Measurements from ENCODE around the gene GAB2. TPM values are rescaled to one million over a fixed set of nuclear protein-coding genes. Genes with fewer than 3 reads are reported as not detected.
A peak's percentile ranks its signal among the peaks of the same experiment; 100 is the strongest.

GAB2 gene
- polyA plus RNA-seq, 2 of the 4 experiments (the other 2 are of a cell fraction), result 2.8 to 4.7 TPM

DNA sequence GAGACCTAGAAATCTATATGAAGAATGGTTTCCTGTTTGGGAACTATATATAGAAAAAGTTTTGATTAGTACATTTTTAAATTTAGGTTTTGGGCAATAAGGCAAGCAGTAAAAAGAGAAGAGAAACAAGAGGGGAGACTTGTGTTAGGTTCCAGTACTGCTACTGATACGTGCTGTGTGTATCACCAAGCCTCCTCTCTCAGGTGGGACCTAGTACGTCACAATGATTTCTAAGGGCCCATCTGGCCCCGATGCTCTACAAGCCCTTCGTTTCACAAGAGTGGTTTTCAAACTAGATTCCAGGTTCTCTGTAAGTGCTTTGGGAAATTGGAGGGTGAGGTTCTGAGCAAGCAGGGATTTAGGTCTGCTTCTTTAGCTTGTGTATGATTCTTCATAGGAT, 189.7 kb downstream of the GAB2 start:
- Histone ChIP-seq H3K4me2 (no peak overlapping the region), H3K27ac (no peak overlapping the region), H3K4me3 (no peak overlapping the region), H3K9me3 (no peaks in the 10 kb centered on the region), H3K4me1 (no peaks in the 10 kb centered on the region)
- no peak for FAIRE-seq
- CTCF ChIA-PET, result interaction anchor here (0.6 to 3.4 kb wide), 18 partner anchors 9 to 359 kb away, joined by 3 to 39 read pairs (median 4); partner anchors contain the start of gene GAB2
- no peak for DNase-seq (ENCODE audit: low read depth in 1 of 2, low spot score in 1 of 2)
- TF ChIP-seq POLR2AphosphoS2 (conservative IDR thresholded peaks at IDR 0.05; ENCODE audit: low read length) (no peak), NFE2L2 (conservative IDR thresholded peaks at IDR 0.05; ENCODE audit: low read length) (no peak), EP300 (IDR thresholded peaks at IDR 0.05) (no peak), ZNF302 (CRISPR knock-in tag; IDR thresholded peaks at IDR 0.05) (no peak)
- POLR2A ChIA-PET, result interaction anchor here (0.8 to 1.0 kb wide), 2 partner anchors 88 to 189 kb away, joined by 3 to 10 read pairs; partner anchors contain the start of genes ALG8 and GAB2
- 80% methylated on average over 4 of the region's 4 CpGs for WGBS (ENCODE audit: missing lambda C conversion rate)
- peak in 1 of 2 experiments; percentile 19; a peak in 2 of 6 replicates for ATAC-seq

DNA sequence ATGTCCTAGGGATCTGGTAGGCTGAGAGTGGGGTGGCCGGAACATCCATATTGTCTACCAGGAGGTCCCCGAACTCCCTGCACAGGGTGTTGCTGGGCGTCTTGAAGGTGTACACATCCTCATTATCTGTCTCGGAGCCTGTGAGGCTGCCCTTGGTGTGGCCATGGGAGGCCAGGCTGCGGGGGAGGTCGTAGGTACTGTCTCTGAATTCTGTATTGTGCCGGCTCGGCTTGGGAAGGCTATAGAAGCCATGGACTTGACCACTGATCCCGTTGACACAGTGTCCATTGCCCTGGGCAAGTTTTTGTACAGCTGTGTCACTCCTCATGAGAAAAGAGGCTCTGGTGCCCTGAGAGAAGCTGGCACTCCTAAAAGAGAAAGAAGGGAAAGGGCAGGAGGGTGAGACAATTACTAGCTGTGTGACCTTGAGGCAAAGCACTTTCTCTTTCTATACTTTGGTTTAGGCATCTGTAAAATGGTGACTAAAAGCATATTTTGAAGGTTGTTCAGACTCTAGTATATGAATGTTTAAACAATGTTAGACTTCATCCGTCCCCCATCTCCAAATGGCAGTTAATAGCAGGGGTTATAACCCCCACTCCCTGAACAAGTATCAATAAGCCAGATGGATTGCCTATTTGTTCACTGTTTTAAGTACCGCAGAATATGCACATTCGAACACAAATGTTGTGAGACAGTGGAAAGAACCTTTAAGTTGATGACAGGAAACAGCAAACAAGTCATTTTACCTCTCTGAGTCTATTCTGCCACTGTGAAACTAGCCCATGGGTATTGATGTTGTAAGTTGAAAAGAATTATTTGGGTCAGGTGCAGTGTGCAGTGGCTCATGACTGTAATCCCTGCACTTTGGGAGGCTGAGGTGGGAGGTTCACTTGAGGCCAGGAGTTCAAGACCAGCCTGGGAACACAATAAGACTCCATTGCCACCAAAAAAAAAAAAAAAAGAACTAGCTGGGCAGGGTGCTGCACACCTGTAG, 190.6 kb downstream of the GAB2 start:
- Histone ChIP-seq H3K4me2 (no peak overlapping the region), H3K4me1 (no peaks in the 10 kb centered on the region), H3K4me3 (no peak overlapping the region), H3K27ac (no peak overlapping the region), H3K9me3 (no peaks in the 10 kb centered on the region)
- FAIRE-seq (no peak), ATAC-seq (no peak), DNase-seq (ENCODE audit: low read depth in 1 of 2, low spot score in 1 of 2) (no peak)
- no peak for TF ChIP-seq GATA3 (IDR thresholded peaks at IDR 0.05; ENCODE audit: borderline replicate concordance)
- TF ChIP-seq HOXB13 (CRISPR knock-in tag; IDR thresholded peaks at IDR 0.05; ENCODE audit: low read depth), result no peak
- TF ChIP-seq ZC3H11A (IDR thresholded peaks at IDR 0.05), result no peak
- TF ChIP-seq ZSCAN20 (CRISPR knock-in tag; IDR thresholded peaks at IDR 0.05), result no peak
- TF ChIP-seq EP300 (IDR thresholded peaks at IDR 0.05), result no peak
- TF ChIP-seq ZFP36 (IDR thresholded peaks at IDR 0.05; ENCODE audit: borderline replicate concordance, partially characterized antibody), result no peak
- 76% methylated on average over 12 of the region's 12 CpGs for WGBS (ENCODE audit: missing lambda C conversion rate)
- ChIA-PET POLR2A (interaction anchor here (1.0 kb wide), 1 partner anchor 190 kb away, joined by 10 read pairs; the partner anchor contains the start of gene GAB2), CTCF (interaction anchor here (1.1 to 3.4 kb wide), 6 partner anchors 8 to 338 kb away, joined by 3 to 39 read pairs (median 4); no protein-coding TSS in a partner anchor)

DNA sequence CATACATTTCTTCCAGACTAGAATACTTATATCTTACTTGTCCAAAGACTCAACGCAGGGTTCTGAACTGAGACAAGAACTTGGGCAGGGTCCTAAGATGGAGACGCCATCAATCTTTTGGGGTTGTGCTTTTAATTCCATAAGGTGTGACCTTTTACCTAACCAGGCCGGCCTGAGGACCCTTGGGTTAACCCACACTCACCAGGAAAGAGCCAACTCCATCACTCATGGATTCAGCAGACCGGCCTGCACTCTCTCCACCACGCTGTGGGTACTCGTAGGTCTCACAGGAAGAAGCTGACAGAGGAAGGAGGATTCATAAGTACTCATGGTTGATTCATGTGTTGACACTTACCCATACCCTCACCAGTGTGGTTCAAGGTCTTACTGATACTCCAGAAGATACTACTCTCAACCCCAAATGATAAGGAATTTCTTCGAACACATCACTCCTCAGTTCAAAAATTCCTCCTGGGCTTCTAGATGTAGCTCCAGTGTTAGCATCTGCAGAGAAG, 192.7 kb downstream of the GAB2 start:
- no peak overlapping the region for H3K4me2 ChIP-seq
- DNase-seq (ENCODE audit: low read depth in 1 of 2, low spot score in 1 of 2) (no peak), ATAC-seq (no peak), FAIRE-seq (no peak)
- no peaks in the 10 kb centered on the region for H3K9me3 ChIP-seq
- no peak overlapping the region for H3K4me3 ChIP-seq
- H3K4me1 ChIP-seq, result no peaks in the 10 kb centered on the region
- WGBS (ENCODE audit: missing lambda C conversion rate), result 81% methylated on average over 7 of the region's 7 CpGs
- no peak overlapping the region for H3K27ac ChIP-seq
- TF ChIP-seq, protein P1, sequence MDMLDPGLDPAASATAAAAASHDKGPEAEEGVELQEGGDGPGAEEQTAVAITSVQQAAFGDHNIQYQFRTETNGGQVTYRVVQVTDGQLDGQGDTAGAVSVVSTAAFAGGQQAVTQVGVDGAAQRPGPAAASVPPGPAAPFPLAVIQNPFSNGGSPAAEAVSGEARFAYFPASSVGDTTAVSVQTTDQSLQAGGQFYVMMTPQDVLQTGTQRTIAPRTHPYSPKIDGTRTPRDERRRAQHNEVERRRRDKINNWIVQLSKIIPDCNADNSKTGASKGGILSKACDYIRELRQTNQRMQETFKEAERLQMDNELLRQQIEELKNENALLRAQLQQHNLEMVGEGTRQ (IDR thresholded peaks at IDR 0.05), result no peak
- no peak for TF ChIP-seq JUNB (IDR thresholded peaks at IDR 0.05)
- no peak for TF ChIP-seq ZNF302 (CRISPR knock-in tag; IDR thresholded peaks at IDR 0.05)
- TF ChIP-seq RAD21 (conservative IDR thresholded peaks at IDR 0.05 in 1 of 2, IDR thresholded peaks at IDR 0.05 in 1 of 2), result no peak
- no peak for TF ChIP-seq EHMT2 (IDR thresholded peaks at IDR 0.05; ENCODE audit: low read depth)
- TF ChIP-seq, protein P2, sequence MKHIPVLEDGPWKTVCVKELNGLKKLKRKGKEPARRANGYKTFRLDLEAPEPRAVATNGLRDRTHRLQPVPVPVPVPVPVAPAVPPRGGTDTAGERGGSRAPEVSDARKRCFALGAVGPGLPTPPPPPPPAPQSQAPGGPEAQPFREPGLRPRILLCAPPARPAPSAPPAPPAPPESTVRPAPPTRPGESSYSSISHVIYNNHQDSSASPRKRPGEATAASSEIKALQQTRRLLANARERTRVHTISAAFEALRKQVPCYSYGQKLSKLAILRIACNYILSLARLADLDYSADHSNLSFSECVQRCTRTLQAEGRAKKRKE (CRISPR knock-in tag; IDR thresholded peaks at IDR 0.05; ENCODE audit: low read depth), result no peak
- no peak for TF ChIP-seq BHLHE40 (IDR thresholded peaks at IDR 0.05; ENCODE audit: low read depth, low read length)
- no peak for TF ChIP-seq CHD2 (IDR thresholded peaks at IDR 0.05; ENCODE audit: low read length, partially characterized antibody)
- no peak for TF ChIP-seq RNF2 (IDR thresholded peaks at IDR 0.05; ENCODE audit: borderline replicate concordance, low read depth)
- no peak for TF ChIP-seq POLR2AphosphoS2 (conservative IDR thresholded peaks at IDR 0.05; ENCODE audit: low read length)
- CTCF ChIA-PET, result interaction anchor here (0.8 to 2.6 kb wide), 2 partner anchors 207 to 339 kb away, joined by 3 to 10 read pairs; no protein-coding TSS in a partner anchor
- POLR2A ChIA-PET, result no interaction called here
